Measurements from ENCODE around the gene SMTNL2.

The SMTNL2 gene

DNA sequence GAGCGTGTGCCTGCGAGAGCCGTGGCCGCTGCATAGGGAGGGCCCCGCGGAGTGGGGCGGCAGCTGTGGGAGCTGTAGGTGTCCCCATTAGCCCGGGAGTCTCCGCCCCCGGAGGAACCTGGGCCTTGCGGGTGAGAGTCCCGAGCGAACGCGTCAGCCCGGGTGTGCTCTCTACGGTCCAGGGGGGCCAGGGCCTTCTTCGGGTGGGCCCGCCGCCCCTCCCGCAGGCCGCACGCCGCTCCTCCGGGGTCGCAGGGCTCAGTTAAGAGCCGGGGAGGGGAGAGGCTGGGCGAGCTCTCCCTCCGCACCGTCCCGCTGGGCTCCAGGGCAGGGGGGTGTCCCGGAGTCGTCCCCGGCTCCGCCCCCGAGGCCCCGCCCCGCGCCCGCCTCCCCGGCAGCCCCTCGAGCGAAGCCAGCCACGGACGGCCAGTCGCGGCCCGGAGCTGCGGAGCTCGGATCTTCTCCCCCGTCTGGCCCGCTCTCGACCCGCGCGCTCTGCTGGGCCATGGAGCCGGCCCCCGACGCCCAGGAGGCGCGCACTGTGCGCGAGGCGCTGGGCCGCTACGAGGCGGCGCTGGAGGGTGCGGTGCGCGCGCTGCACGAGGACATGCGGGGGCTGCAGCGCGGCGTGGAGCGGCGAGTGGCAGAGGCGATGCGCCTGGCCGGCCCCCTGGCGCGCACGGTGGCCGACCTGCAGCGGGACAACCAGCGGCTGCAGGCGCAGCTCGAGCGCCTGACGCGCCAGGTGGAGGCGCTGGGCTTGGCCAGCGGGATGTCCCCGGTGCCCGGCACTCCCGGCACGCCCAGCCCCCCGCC, at the start of gene SMTNL2:
TSS of gene SMTNL2 (plus strand) at position 429 of the 816 bp plus-strand sequence. CDS start at position 506, 77 bp downstream.
- DNase-seq, result no peak

DNA sequence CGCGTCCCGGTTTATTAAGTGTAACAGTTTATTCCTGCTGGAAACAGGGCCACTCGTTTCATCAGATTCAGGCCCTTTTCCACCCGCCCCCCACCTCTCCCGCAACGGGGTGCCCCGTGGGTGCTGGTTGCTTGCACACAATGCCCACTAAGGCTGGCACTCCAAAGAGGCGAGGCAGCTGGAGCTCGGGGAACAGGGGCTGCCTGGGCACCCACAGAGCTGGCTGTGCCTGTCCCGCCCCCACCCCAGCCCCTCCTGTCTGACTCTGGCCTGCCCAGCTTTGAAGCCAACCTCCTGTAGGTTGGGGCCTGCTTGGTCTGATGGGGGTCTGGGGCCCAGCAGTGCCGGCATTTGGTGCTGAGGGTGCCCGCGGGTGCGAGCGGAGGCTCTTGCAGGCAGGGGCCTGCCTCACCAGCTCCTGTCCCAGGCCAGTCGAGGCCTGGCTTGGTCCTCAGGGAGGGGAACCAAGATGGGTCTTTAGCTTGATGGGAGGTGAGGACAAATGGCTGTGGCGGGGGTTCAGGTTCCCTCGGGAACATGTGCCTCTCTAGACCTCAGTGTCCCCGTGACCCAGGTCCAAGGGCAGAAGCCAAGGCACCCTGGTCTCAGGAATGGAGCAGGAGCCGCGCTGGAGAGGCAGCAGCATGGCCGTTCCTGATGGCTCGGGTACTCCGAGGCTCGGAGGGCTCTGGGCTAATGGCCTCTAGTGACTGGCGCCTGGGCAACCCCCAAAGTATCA, 49.2 kb upstream of the SMTNL2 start:
- no peak for DNase-seq

DNA sequence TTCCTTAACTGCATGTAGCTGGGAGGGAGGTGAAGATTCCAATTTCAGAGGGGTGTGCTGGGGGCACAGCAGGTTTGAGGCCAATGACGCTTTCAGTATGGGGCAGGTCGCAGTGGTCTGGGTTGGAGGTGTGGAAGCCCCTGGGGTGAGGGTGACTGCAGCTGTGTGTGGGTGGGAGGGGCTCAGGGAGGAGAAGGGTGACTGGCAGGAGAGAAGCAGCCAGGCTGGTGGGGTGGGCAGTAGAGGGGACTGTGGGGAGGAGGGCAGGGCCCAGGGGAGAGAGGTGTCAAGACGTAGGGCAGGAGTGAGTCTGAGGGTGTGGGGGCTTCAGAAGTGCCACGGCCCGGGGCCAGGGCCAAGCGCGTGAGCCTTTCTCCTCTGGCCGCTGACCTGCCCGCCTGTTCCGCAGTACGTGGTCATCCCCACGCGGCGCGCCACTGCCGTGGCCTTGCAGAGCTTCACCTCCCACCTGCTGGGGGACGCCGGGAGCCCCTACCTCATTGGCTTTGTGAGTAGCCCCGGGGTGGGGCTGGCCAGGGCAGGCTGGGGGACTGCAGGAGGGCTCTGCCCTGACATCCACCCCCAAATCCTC, 48.6 kb upstream of the SMTNL2 start:
- DNase-seq, result no peak

DNA sequence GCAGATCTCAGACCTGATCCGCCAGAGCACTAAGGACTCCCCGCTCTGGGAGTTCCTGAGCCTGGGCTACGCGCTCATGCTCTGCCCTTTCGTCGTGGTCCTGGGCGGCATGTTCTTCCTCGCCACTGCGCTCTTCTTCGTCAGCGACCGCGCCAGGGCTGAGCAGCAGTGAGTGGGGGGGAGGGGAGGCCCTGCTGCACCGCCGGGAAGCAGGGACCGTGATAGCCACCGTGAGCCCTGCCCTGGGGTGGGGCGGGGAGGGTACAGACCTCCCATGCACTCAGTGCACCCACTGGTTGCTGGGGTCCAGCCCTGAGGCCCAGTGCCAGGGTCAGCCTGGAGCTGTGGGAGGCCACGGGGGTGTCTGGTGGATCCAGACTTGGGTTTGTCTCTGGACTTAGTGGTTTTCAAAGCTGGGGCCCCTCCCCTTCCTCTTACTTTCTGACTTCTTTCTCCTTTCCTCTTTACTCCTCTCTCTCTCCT, 48.0 kb upstream of the SMTNL2 start:
- DNase-seq, result no peak

DNA sequence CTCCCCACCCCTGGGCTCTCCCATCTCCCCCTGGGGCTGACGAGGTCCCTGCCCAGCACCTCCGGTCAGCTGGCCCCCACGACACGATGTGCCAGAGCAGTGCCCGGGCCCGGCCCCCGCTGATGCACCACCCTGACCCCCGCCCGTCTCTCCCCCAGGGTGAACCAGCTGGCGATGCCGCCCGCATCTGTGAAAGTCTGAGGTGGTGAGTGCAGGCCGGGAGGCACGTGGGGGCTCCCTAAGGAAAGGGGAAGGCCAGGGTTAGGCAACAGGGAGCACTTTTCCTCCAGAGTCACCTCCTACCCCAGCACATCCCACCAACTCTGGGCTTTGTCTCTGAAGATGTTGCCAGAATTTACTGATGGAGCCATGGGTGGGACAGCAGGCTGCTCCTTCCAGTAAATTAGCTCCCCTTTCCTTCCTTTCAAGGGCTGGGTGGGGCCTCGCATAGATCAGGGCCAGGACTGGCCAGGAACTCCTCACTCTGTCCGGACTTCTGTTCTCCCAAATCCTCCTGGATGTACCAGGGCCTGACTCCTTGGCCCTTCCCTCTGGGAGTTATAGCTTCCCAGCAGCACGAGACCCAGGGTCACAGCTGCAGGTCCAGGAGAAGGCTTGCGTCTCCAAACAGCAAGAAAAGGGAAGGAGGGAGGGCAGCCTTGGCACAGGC, 47.5 kb upstream of the SMTNL2 start:
- no peak for DNase-seq

DNA sequence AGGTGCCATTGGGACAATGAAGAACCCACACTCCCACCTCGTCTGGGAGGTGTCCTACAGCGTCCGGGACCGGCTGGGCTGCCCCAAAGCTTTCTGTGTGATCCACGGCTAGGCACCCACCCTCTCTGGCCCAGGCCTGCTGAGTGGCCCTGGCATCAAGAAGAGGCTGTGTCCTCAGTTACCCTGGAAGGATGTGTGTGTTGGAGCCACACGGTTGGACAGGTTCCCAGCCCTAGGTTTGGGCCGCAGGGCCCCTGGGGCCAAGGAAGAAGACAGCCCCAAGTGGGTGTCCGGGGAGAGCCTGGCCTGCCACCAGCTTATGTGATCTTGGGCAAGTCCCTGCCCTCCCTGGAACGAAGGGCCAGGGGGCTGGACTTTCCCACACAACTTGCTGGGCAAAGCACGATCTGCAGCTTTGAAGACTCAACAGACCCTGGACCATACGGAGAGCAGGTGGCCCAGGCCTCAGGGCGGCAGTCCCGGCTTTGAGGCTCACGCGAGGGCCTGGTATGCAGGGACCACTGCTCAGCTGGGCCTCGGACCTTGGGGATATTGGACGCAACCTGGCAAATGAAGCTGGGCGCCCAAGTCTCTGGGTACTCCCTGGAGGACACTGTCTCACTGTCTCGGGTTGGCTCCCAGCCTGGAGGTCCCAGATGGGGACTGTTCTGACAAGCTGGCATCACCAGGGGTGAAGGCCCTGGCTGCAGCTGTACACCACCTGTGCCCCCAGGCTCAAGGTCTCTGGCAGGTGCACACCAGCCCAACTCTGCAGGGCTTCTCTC, 46.7 kb upstream of the SMTNL2 start:
- DNase-seq, result no peak

DNA sequence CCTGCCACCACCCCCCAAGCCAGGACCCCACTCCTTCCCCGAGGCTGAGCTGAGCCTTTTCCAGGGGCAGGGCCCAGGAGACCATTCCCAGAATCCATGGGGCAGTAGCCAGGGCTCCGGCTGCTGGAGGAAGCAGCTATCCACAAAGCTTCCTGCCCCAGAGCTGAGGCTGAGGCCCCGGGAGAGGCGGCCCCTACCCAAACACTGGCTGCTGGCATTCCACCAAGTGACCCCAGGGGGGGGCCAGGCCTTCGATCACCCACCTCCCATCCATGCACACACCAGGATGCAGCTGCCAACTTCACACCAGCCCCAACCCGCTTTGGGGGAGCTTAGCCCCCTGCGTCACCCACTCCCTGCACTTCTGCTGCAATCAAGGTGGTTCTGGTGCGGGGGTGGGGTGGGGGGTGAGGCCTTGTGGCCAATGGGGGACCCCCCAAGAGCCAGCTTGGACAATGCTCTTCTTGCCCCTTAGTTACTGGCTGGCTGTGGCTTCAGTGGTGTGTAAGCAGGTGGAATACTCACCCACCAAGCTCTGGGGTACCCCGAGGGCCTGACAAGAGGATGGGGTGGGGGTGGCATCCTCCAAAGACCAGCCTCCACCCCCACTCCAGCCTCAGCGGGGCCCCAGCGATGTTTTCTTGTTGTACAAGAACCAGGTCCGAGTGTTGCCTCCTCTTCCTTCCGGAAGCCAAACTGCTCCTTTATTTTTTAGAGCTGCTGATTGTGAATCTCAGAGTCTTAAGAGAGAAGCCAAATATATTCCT, 45.9 kb upstream of the SMTNL2 start:
- no peak for DNase-seq

DNA sequence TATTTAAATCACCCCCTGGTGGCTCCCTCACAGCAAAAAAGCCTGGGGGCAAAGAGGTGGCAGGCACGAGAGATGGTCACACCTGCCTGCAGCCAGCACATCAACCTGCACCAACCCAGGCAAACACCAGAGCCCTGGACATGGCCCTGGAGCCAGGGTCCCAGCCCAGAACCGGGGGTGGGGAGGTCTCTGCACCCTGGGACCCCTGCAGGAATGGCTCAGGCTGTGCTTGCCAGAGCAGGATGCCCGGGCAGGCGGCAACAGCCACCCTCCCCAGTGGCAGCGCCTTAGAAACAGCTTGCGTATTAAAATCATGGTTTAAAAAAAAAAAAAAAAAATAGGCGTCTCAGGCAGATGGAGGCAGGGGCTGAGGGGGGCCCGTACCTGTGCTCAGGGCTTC, 45.3 kb upstream of the SMTNL2 start:
- DNase-seq, result no peak

DNA sequence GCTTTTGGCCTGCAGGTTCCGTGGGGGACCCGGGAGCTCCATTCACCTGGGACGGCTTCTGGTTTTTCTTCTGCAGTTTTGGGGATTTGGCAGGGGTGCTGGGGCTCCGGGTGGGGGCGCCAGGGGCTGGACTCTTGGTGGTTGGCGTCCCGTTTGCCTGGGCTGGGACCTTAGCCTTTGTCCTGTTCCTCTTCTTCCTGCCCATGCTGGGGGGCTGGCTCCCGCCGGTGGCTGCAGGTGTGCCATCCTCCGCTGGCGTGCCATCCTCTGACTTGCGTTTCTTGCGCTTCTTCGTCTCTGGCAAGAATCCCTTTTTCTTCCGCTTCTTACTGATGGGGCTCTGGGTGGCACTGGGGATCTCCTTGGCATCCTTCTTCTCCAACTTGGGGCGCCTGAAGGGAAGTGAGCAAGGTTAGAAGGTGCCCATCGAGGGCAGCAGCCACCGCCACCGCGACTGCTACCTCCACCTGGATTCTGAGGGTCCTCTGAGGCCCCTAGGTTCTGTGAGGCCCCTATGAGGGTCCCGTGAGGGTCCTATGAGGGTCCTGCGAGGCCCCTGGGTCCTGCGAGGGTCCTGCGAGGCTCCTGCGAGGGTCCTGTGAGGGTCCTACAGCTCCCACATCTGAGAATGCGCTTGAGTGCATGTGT, 44.6 kb upstream of the SMTNL2 start:
- no peak for DNase-seq

DNA sequence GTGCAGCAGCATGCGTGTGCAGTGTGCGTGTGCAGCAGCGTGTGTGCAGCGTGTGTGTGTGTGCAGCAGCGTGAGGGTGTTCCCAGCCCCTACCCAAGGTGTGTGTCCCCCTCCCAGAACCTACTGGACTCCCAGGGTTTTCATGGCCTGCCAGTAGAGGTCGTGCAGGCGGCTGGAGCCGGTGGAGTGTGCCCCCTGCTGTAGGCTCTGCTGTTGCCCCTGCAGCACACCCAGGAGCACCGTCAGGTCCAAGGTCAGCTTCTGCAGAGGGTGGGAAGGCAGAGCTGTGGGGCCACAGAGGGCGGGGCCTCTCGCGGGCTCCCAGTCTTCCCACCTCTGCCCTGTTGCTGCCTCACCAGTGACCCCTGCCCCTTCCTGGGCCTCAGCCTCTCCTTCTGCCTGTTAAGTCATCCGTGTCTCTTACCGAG, 44.1 kb upstream of the SMTNL2 start:
- no peak for DNase-seq

DNA sequence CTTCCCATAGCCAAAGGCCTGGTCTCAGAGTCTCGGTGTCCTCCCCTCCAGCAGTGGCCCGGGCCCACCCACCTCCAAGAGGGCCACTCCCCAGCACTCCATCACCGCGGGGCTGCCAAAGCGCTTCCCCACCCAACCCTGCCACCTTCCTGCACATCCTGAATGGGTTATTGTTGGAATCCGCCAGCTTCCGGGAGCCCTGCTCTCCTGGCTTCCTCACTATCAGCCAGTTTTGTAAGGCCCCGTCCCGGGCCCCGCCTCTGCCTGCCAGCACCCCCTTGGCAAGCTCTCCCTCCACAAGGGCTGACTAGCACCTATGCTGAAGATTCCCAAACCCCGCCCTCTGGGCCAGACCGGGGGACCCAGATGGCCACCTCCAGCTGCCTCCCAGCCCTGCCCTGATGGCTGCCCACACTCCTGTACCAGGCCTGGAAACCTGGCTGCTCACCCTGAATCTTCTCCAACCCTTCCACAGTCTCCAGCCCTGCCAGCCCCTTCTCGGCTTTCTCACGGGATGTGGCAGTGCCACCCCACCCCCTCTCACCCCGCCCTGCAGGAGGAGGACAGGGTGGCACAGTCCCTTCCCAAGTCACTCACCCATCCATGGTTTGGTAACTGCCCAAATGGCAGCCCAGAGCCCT, 43.5 kb upstream of the SMTNL2 start:
- DNase-seq, result no peak

DNA sequence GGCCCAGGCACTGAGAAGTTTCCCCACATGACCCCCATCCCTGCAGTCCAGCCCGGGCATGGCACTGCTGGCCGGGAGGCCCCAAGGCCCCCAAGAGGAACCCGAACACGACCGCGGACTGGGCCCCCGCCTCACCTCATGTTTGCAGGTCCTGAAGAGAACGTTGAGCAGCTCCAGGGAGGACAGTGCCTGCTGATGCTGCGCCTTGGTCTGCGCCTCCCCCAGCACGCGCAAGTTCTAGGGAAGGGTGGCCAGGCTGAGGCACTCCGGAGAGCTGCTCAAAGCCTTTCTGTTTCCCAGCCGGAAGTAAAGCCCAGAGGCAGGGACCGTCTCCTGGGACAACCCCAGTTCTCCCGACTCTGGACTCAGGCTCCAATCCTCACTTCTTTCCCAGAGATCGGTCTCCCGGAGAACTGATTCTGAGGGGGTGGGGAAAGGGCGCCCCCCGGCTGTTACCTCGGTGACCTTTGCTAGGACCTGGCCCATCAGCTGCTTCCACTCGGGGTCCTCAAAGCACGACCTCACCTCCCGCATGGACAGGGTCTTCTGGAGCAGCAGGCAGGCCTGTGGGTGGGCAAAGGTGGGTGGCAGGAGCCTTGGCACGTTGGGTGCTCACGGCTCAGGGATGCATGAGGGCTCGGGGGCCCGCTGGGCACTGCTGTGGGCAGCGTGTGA, 42.9 kb upstream of the SMTNL2 start:
- DNase-seq, result no peak

DNA sequence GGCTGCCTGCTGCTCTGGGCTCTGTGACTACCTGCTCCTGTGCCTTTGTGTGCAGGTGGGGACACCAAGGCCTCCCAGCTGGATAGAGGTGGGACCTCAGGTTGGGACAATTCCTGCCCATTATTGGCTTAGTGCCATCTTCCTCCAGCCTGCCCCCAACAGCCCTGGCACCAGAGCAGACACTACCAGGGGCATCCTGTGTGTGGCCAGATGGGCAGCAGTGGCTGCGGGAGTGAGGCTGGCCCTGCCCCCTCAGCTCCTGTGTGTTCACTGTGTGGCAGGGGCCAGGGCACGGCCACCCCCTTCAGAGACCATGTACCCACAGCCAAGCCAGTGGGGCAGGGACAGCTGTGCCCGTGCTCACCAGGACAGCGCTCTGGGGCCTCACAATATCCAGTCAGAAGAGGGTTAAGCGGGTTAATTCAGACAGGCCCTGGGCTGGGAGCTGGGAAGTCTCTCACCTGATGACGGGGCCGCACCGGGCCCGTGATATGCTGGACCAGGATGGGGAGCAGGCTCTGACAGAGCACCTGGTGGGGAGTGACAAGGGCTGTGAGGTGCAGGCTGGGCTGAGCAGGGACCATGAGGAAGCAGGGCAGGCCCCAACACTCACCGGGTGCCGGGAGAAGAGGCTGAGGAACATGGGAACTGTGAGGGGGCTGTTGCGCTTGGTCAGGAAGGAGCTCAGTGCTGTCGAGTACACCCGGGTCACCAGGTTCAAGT, 42.2 kb upstream of the SMTNL2 start:
- no peak for DNase-seq

DNA sequence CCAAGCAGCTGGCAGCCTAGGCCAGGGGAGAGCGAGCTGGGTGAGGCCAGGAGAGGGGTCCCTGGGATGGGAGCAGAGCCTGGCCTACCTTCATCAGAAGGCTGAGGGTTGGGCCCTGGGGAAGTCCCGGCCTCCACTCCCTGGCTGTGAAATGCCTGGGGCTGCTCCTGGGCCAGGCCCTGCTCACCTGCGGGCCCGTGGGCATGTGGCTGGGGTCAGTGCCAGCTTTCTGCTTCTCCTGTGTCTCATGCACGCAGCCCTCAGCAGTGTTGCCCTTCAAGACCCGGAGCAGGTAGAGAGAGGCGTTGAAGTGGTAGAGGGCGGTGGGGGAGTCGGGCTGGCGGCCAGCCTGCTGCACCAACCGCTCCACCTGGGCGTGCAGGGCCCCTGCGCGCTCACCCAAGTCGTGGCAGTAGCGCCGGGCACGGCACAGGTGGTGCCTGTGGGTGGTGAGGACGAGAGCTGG, 41.6 kb upstream of the SMTNL2 start:
- no peak for DNase-seq

DNA sequence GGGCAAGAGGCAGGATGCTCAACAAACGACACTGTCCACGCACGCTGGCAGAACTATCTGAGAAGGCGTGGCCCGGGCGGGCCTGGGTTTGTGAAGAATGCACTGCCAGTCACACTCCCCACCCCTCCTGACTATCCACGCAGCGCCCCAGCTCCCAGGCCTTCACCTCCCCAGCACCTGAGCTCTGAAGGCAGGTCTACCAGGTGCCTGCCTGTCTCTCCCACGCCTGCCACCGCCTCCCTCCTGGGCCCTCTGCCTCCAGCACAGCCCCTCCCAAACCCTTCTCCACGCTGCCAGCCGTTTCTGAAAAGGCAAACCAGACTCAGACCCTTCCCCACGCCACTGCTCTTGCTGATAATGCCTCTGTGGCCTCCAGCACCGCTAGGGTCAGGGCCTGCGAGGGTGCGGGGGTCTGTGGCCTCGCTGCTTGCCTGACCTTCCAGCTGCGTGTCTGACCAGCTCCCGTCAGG, 40.7 kb upstream of the SMTNL2 start:
- DNase-seq, result no peak

DNA sequence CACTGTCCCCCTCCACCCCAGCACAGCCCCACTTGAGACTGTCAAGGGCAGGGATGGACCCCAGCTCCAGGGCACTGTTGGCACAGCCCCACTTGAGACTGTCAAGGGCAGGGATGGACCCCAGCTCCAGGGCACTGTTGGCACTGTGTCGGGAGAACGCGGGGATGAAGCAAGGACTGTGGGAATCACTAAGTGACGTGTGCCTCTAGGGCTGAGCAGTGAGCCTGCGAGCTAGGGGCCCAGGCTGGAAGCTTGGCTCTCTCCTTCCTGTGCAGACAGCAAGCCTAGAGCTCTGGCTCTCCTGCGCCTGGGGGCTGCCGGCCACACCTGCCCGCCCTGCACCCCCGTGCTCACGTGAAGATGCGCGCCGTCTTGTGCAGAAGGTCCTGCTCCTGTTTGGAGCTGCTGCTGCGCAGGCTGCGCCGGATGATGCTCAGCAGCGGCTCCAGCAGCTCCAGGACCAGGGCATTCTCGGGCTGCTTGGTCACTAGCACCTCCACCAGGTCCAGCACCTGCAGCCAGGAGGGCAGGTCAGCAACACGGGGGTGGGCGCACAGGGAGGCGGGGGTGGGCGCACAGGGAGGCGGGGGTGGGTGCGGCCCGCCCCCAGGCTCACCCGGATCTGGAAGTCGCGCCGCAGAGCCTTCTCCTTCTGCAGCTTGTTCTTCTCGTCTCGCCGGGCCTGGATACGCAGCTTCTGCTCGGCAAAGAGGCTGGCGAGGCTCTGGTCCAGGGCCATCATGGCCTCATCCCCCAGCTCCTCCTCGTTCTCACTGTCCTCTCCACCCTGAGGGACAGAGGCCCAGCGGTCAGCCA, 40.0 kb upstream of the SMTNL2 start:
- no peak for DNase-seq

DNA sequence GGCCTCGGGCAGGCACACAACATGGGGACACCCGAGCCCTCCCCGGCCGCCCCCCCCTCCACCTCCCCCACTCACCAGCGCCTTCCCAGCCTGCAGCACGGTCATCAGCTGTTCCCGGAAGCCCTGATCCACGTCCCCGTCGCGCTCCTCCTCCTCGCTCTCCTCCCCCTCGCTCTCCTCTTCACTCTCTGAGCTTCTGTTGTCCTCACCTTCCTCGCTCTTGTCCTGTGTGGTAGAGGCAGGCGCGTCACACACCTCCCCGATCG, 39.4 kb upstream of the SMTNL2 start:
- DNase-seq, result no peak

DNA sequence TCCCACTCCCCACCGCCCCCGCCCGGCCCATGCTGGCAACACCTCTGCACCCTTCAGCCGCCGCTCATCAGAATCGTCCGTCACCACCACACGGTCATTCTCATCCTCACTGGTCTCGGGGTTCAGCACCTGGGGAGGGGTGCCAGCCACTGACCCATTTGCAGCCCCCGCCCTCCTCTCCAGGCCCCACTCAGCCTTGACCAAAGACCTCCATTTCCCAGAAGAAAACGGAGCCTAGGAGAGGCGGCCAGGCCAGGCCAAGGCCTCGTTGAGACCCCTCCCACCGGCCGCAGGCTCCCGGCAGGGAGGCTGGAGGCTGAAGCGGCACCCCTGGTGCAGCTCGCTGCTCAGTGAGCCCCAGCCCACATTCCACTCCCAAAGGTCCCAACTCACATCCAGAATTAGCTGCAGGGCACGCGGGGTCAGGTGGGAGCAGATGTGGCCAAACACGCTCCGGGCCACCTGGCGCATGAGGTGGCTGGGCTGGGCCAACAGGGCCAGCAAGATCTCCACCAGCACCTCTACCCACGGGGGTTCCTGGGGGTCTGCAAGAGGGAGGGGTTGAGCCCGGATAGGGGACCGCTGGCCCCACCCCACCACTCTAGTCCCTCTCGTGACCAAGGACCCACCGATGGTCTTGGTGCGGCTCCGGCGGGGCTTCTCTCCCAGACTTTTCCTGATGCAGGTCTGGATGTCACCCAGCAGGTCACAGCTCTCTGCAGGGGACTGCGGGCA, 38.9 kb upstream of the SMTNL2 start:
- no peak for DNase-seq
